ENCODE measurements around the gene PSMA7. TPM values are rescaled to one million over a fixed set of nuclear protein-coding genes. Genes with fewer than 3 reads are reported as not detected.

PSMA7 gene
- polyA plus RNA-seq, 1 of the 3 experiments (the other 2 are of a cell fraction), result 801 TPM

- no peaks in the 10 kb centered on the region for H3F3A ChIP-seq (replicated peaks; ENCODE audit: insufficient read depth)
- no peaks in the 10 kb centered on the region for H3K9me3 ChIP-seq
- no peak overlapping the region for H2AFZ ChIP-seq (ENCODE audit: low read depth)
- ChIA-PET POLR2A (no interaction called here), CTCF (no interaction called here)
- H3K4me2 ChIP-seq, result no peak overlapping the region
- DNase-seq, result no peak
- peaks cover 16% of the 10 kb centered on the region; the same call in 1 of the 2 replicates for H3K79me2 ChIP-seq (ENCODE audit: insufficient read depth)
- no peak overlapping the region for H3K4me3 ChIP-seq (ENCODE audit: low read depth in 2 of 2, low read length in 1 of 2)
- WGBS (ENCODE audit: low lambda C conversion rate), result 97% methylated on average over 22 of the region's 38 CpGs
- peaks cover 10% of the 10 kb centered on the region for H4K20me1 ChIP-seq (ENCODE audit: insufficient read depth)
- H3K9me2 ChIP-seq, result no peaks in the 10 kb centered on the region
- TF ChIP-seq IRF3 (IDR thresholded peaks at IDR 0.05; ENCODE audit: low read depth, low read length) (no peak), EP300 (IDR thresholded peaks at IDR 0.05; ENCODE audit: borderline replicate concordance in 1 of 2, low read depth in 1 of 2, low read length in 1 of 2) (no peak), EZH2phosphoT487 (IDR thresholded peaks at IDR 0.05; ENCODE audit: borderline replicate concordance, low read depth) (no peak), TEAD4 (IDR thresholded peaks at IDR 0.05; ENCODE audit: borderline replicate concordance, insufficient read depth) (no peak), RXRA (IDR thresholded peaks at IDR 0.05; ENCODE audit: borderline replicate concordance, low read depth) (no peak), MXI1 (IDR thresholded peaks at IDR 0.05; ENCODE audit: low read depth, low read length) (no peak), MAX (IDR thresholded peaks at IDR 0.05; ENCODE audit: low read depth) (no peak), REST (IDR thresholded peaks at IDR 0.05; ENCODE audit: low read depth, low read length) (no peak), FOSL2 (IDR thresholded peaks at IDR 0.05; ENCODE audit: borderline replicate concordance, low read depth) (no peak), USF2 (IDR thresholded peaks at IDR 0.05; ENCODE audit: borderline replicate concordance, low read depth, low read length) (no peak), NFIC (IDR thresholded peaks at IDR 0.05; ENCODE audit: borderline replicate concordance) (no peak), USF1 (IDR thresholded peaks at IDR 0.05; ENCODE audit: borderline replicate concordance, low read depth) (no peak), CHD2 (IDR thresholded peaks at IDR 0.05; ENCODE audit: low read length, partially characterized antibody) (no peak), MEF2A (IDR thresholded peaks at IDR 0.05; ENCODE audit: borderline replicate concordance, low read depth) (no peak), SMC3 (IDR thresholded peaks at IDR 0.05; ENCODE audit: low read depth, low read length) (no peak), CTCF (IDR thresholded peaks at IDR 0.05) (no peak), PBX3 (IDR thresholded peaks at IDR 0.05) (no peak), ELF1 (IDR thresholded peaks at IDR 0.05) (no peak)
- H3K27ac ChIP-seq (ENCODE audit: low read depth in 2 of 2, low read length in 1 of 2), result no peak overlapping the region
- H3K4me1 ChIP-seq (ENCODE audit: control insufficient read depth in 1 of 2, insufficient read depth in 2 of 2, low read depth in 1 of 2, low read length in 1 of 2), result no peaks in the 10 kb centered on the region
- no peaks in the 10 kb centered on the region for H3K27me3 ChIP-seq (ENCODE audit: insufficient read depth)
- peaks cover 0 to 42% of the 10 kb centered on the region in 2 experiments for H3K36me3 ChIP-seq (replicated peaks in 1 of 2; ENCODE audit: control insufficient read depth in 1 of 2, insufficient read depth in 2 of 2, low read length in 1 of 2)
- no peak overlapping the region for H3K9ac ChIP-seq
These were observed 19.7 kb upstream of the PSMA7 start for GRCh38 chr20:62162765-62163484.
